Activated CD8-positive, alpha-beta memory T cell treated with anti-CD3 and anti-CD28 coated beads, Interleukin-2, amount 10 ng/mL, durations not matched to agents 7 days and 5 days (primary cell): ENCODE results near the gene NEGR1. TPM values are rescaled to one million over a fixed set of nuclear protein-coding genes. Genes with fewer than 3 reads are reported as not detected.

Experiments used
- ATAC-seq: fragments of 150-1000 bp; cut with Tn5 transposase; one replicate; pipeline ENCODE4 v1.10.0; 2021; ENCODE audit warnings: moderate library complexity
- CTCF ChIA-PET: fragments of 350-600 bp; sonication (Branson Sonifier 250); formaldehyde crosslinking; loops from one replicate; lab custom pipeline; 2021; ENCODE audit warnings: antibody characterized with exemption; lab: Charles Lee
- DNase-seq: peaks from one replicate; pipeline ENCODE4 v3.0.0-alpha.2; 2020
- H3K27ac Mint-ChIP-seq: one replicate; pipeline ENCODE4 v1.8.0; 2021; ENCODE audit warnings: mild to moderate bottlenecking, mixed read lengths
- H3K27me3 Mint-ChIP-seq: one replicate; pipeline ENCODE4 v1.8.0; 2021; ENCODE audit warnings: mixed read lengths
- H3K36me3 Mint-ChIP-seq: one replicate; pipeline ENCODE4 v1.8.0; 2021; ENCODE audit warnings: mild to moderate bottlenecking, mixed read lengths
- H3K4me1 Mint-ChIP-seq: one replicate; pipeline ENCODE4 v1.8.0; 2021; ENCODE audit warnings: mixed read lengths
- H3K4me3 Mint-ChIP-seq: one replicate; pipeline ENCODE4 v1.8.0; 2021; ENCODE audit warnings: mild to moderate bottlenecking, moderate library complexity, mixed read lengths
- H3K9me3 Mint-ChIP-seq: one replicate; pipeline ENCODE4 v1.8.0; 2022; ENCODE audit warnings: low read depth, mixed read lengths
- total RNA-seq, 2 experiments: library from RNA; stranded (reverse); gene quantifications; one replicate each; pipeline ENCODE4 v1.2.3, GENCODE V29; 2021

The NEGR1 gene
- total RNA-seq, 2 experiments from 2014 or later, result not detected

DNA sequence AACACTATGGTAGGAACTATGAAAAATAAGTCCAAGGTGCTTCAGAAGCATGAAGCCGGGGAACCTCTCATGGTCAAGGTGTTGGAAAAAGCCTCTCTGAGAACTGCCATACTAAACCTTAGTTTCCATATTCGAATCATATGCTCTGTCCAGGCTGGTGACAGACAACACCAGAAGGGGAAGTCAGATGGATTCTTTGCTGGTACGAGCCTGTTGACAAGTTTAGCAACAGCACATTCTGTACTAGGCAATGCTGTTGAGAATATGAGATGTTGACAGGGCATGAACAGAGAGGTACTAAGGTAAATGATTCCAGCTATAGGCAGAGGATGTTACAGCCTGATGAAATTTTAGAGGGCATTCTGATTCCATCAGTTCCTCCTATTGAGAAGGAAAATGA lies 740.2 kb downstream of the NEGR1 start:
- Mint-ChIP-seq H3K27me3 (no peaks in the 10 kb centered on the region), H3K4me3 (no peak overlapping the region), H3K4me1 (no peaks in the 10 kb centered on the region), H3K27ac (no peak overlapping the region), H3K36me3 (no peaks in the 10 kb centered on the region), H3K9me3 (no peaks in the 10 kb centered on the region)
- ATAC-seq (no peak), DNase-seq (no peak)
- CTCF ChIA-PET, result no interaction called here

DNA sequence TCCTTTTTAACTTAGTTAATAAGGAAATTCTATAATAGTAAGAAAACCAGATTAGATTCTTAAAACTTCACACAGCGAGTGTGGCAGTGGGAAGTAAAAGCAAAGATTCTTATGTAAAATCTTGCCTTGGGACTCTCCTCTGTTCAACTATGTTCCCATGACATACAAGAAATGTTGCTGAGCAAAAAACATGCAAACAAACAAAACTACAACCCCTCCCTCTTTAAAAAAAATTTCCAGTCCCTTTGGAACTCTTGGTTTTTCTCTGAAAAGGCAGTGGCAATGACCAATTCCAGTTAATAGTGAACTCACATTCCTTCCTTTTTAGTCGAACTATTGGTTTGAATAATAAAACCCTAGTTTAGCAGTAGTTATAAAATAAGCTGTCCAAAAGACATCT lies 748.4 kb downstream of the NEGR1 start:
- H3K4me3 Mint-ChIP-seq, result no peak overlapping the region

DNA sequence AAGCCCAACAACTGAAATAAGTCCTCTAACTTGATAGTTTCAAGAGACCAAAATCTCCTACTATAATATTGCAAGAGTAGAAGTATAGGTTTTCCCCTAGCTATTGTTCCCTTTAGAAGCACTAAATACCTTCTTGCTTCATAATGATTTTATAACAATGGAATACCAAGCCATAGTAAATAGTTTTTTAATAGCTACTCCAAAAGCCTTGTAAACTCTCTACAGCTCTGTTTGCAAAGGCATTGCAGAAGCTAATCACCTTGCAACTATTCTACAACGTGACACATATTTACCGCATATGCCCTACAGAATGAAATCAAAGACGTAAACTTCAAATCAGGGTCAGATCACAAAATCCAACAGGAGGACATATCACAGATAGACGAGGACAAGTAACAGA lies 750.0 kb downstream of the NEGR1 start:
- Mint-ChIP-seq H3K27me3 (no peaks in the 10 kb centered on the region), H3K36me3 (no peaks in the 10 kb centered on the region), H3K4me1 (no peaks in the 10 kb centered on the region), H3K4me3 (no peak overlapping the region), H3K9me3 (peaks cover 4% of the 10 kb centered on the region), H3K27ac (no peak overlapping the region)
- no peak for ATAC-seq
- DNase-seq, result no peak
- CTCF ChIA-PET, result no interaction called here

More for the DNA sequence above, 748.4 kb downstream of the NEGR1 start:
- Mint-ChIP-seq H3K27me3 (no peaks in the 10 kb centered on the region), H3K9me3 (peaks cover 4% of the 10 kb centered on the region), H3K36me3 (no peaks in the 10 kb centered on the region), H3K4me1 (no peaks in the 10 kb centered on the region), H3K27ac (no peak overlapping the region)
- DNase-seq (no peak), ATAC-seq (no peak)
- CTCF ChIA-PET, result no interaction called here

DNA sequence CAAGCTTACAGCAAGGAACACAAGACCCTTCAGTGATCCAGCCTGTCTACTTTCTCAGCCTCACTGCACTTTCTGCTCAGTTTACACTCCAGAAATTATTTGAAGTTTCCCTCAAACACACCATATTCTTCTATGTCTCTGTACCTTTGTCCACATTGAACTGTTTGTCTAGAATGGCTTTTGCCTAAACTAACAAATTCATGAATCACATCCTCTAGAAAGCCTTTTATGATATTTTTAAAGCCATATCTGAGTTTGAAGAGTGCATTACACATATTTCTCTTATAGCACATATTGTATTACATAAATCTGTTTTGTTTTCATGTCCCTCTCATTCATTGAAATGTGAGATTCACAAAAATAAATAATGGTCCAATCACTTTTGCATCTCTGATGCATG lies 755.5 kb downstream of the NEGR1 start:
- CTCF ChIA-PET, result no interaction called here
- H3K27me3 Mint-ChIP-seq, result no peaks in the 10 kb centered on the region
- no peaks in the 10 kb centered on the region for H3K4me1 Mint-ChIP-seq

DNA sequence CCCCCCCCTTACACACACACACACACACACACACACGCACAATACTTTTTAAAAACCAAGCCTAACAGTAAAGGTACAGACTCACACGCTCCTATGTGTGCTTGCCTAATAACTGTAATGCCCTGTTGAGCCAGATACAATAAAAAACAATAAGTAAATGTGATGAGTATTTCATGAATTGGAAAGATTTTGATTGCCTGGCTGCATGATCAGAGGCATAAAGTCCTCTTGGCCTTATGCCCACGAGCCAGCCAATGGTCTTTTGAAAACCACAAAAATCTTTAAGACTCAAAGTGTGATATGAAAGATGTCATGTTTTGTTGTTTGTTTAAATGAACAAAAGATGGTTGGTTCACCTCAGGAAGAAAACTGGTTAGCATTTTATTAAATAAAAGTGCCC lies 759.6 kb downstream of the NEGR1 start:
- no peak overlapping the region for H3K27ac Mint-ChIP-seq
- no peak for DNase-seq
- H3K27me3 Mint-ChIP-seq, result no peaks in the 10 kb centered on the region
- ATAC-seq, result no peak
- CTCF ChIA-PET, result no interaction called here
- no peak overlapping the region for H3K4me3 Mint-ChIP-seq
- no peaks in the 10 kb centered on the region for H3K4me1 Mint-ChIP-seq
- no peaks in the 10 kb centered on the region for H3K36me3 Mint-ChIP-seq
- H3K9me3 Mint-ChIP-seq, result no peaks in the 10 kb centered on the region

More for the DNA sequence above, 755.5 kb downstream of the NEGR1 start:
- H3K4me3 Mint-ChIP-seq, result no peak overlapping the region
- no peak overlapping the region for H3K27ac Mint-ChIP-seq
- DNase-seq (no peak), ATAC-seq (no peak)
- H3K36me3 Mint-ChIP-seq, result no peaks in the 10 kb centered on the region
- H3K9me3 Mint-ChIP-seq, result no peaks in the 10 kb centered on the region

DNA sequence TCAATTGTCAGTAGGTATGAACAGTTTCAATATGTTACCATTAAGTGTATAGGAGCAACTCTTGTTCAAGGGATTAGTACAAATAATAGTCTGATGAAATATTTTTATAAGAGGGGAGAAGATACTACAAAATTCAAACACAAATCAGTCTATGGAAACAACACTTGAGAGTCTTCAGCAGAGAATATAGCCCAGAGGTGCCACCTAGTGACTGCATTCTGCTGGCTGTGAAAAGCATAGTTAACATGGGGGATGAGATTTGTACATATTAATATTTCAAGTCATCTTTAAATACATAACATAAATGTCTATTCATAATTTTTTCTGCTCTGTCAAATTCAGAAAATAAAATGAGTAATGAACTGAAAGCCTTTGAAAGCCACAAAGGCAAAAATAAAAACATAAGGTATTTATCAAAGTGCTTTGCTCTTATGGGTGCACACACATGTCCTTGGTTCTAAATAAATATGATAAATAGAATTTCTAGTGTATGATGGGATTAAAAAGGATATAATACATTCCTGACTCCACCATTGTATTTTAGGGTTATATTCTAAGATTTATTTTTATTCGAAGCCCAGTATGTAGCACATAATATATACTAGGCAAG lies 760.6 kb downstream of the NEGR1 start:
- no peaks in the 10 kb centered on the region for H3K9me3 Mint-ChIP-seq
- DNase-seq, result no peak
- ATAC-seq, result no peak
- H3K4me1 Mint-ChIP-seq, result no peaks in the 10 kb centered on the region
- CTCF ChIA-PET, result no interaction called here
- H3K27me3 Mint-ChIP-seq, result no peaks in the 10 kb centered on the region
- no peak overlapping the region for H3K4me3 Mint-ChIP-seq
- H3K36me3 Mint-ChIP-seq, result no peaks in the 10 kb centered on the region
- H3K27ac Mint-ChIP-seq, result no peak overlapping the region

DNA sequence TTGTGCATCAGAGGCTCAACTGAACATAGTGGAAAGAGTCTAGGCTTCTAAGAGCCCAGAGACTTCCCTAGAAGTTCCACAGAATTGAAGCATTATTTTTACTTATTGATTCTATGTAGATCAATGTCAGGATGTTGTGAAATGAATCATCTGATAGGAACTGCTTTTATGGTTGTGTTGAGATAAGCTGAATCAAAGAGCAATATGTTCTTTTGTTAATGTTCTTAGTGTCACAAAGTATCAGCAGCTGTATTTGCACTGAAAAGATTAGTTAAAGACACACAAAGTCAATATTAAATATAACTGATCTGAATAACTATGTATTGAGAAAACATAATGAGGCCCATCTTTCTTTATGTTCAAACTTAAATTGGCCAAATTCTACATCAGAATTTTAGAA lies 770.8 kb downstream of the NEGR1 start:
- Mint-ChIP-seq H3K4me1 (no peaks in the 10 kb centered on the region), H3K4me3 (no peak overlapping the region), H3K36me3 (no peaks in the 10 kb centered on the region), H3K9me3 (peaks cover 5% of the 10 kb centered on the region), H3K27ac (no peak overlapping the region), H3K27me3 (no peaks in the 10 kb centered on the region)
- ATAC-seq (no peak), DNase-seq (no peak)
- CTCF ChIA-PET, result interaction anchor here (0.5 kb wide), 1 partner anchor 60 kb away, joined by 3 read pairs; no protein-coding TSS in a partner anchor

DNA sequence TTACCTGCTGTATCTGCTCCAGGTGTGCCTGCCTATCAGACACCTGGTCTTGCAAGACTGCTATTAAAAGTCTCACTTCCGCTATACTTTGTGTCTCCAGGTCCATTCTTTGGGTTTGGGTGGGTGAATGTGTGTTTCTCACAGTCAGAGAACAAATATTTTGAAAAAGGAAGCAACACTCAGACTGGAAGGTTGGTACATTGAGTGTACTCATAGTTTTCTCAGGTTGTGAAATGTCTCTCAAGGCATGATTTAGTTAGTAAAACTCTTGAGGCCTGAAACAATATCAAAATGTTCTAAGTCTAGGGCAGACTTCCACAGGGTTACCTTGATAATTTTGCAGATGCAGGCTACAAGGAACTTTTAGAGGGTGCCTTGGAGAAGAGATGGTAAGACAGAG lies 771.6 kb downstream of the NEGR1 start:
- H3K4me1 Mint-ChIP-seq, result no peaks in the 10 kb centered on the region
- H3K27ac Mint-ChIP-seq, result no peak overlapping the region

DNA sequence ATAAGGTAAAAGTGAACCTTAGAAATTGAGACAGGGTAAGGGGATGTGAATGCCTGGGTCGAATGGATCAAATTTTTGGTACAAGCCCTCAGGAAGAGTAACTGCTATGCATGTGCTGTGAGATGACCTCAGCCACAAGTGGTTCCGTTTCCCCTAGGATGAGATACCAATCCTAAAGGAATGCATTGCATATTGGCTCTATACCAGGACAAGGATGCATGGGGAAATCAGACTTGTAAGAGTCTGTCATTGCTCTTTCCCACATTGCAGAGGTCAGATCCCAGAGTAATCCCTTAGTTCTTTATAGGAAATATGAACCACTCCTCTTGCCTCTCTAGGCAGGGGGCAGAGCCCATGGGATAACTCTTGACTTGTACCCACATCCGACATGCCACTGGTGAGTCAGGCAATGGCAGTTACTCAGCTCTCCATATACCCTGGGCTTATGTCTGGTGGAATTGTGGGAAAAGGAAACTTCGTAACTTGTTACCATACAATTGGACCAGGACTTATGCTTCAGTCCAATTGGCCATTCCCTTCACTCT lies 773.2 kb downstream of the NEGR1 start:
- DNase-seq, result no peak
- Mint-ChIP-seq H3K27me3 (no peaks in the 10 kb centered on the region), H3K36me3 (no peaks in the 10 kb centered on the region), H3K27ac (no peak overlapping the region), H3K4me1 (no peaks in the 10 kb centered on the region), H3K4me3 (no peak overlapping the region), H3K9me3 (peaks cover 10% of the 10 kb centered on the region)
- CTCF ChIA-PET, result no interaction called here
- ATAC-seq, result no peak

More for the DNA sequence above, 771.6 kb downstream of the NEGR1 start:
- ATAC-seq, result no peak
- Mint-ChIP-seq H3K27me3 (no peaks in the 10 kb centered on the region), H3K36me3 (no peaks in the 10 kb centered on the region), H3K9me3 (peaks cover 5% of the 10 kb centered on the region), H3K4me3 (no peak overlapping the region)
- DNase-seq, result no peak
- CTCF ChIA-PET, result no interaction called here

DNA sequence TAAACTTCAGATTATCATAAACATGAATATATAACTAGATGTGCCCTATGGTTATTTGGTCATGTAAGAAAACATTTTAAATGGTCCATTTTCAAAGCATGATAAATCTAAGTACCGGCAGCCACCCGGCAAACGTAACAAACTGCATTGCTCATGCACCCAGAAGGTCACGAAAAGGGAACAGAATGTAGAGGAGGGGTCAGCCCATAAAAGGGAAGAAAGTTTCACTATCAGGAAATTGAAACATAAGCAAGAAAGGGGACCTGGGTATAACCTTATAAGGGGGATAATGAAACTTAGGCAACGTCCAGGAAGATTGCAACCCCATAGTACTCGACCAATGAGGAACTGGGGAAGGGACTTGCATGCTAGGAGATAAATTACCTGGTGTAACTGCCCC lies 780.3 kb downstream of the NEGR1 start:
- CTCF ChIA-PET, result no interaction called here

DNA sequence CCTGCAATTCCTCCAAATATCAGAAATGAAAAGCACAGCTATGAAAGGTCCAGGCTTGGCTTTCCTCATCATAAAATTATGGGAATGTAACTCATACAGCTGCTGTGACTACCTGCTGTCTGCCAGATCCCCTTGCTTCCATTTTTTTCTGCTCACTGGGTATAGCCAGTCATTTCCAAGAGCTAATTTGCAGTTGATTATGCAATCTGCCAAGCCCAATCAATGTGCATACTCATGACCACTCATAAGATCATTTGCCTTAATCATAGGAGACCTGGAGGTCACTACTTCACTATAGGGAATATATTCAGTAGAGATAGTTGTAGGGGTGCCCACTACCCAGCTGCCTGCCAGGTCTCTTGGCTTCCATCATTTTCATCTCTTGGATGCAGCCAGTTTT lies 783.8 kb downstream of the NEGR1 start:
- ATAC-seq, result no peak
- Mint-ChIP-seq H3K27ac (no peak overlapping the region), H3K27me3 (no peaks in the 10 kb centered on the region), H3K9me3 (peaks cover 9% of the 10 kb centered on the region), H3K36me3 (no peaks in the 10 kb centered on the region), H3K4me3 (no peak overlapping the region), H3K4me1 (no peaks in the 10 kb centered on the region)
- CTCF ChIA-PET, result no interaction called here
- DNase-seq, result no peak

More for the DNA sequence above, 780.3 kb downstream of the NEGR1 start:
- H3K4me1 Mint-ChIP-seq, result no peaks in the 10 kb centered on the region
- H3K4me3 Mint-ChIP-seq, result no peak overlapping the region
- H3K9me3 Mint-ChIP-seq, result peaks cover 6% of the 10 kb centered on the region
- H3K36me3 Mint-ChIP-seq, result no peaks in the 10 kb centered on the region
- no peaks in the 10 kb centered on the region for H3K27me3 Mint-ChIP-seq
- ATAC-seq (no peak), DNase-seq (no peak)
- no peak overlapping the region for H3K27ac Mint-ChIP-seq

DNA sequence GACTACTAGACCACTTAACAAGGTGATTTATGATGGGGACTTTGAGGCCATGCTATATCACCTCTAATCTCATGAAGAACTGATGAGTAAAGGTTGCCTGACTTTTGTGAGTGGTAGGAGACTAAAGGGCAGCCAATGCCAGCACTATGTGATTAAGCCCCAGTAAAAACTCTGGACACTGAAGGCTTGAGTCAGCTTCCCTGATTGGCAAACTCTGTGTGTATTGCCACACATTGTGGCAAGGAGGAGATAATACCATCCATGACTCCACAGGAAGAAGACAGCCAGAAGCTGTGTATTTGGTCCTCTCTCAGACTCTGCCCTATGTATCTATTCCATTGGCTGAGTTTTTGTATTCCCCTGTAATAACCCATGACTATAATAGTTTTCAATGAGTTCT lies 788.2 kb downstream of the NEGR1 start:
- ATAC-seq, result no peak
- H3K36me3 Mint-ChIP-seq, result no peaks in the 10 kb centered on the region
- no peaks in the 10 kb centered on the region for H3K4me1 Mint-ChIP-seq
- H3K27me3 Mint-ChIP-seq, result no peaks in the 10 kb centered on the region
- CTCF ChIA-PET, result no interaction called here
- no peak for DNase-seq
- peaks cover 9% of the 10 kb centered on the region for H3K9me3 Mint-ChIP-seq
- no peak overlapping the region for H3K27ac Mint-ChIP-seq
- no peak overlapping the region for H3K4me3 Mint-ChIP-seq

DNA sequence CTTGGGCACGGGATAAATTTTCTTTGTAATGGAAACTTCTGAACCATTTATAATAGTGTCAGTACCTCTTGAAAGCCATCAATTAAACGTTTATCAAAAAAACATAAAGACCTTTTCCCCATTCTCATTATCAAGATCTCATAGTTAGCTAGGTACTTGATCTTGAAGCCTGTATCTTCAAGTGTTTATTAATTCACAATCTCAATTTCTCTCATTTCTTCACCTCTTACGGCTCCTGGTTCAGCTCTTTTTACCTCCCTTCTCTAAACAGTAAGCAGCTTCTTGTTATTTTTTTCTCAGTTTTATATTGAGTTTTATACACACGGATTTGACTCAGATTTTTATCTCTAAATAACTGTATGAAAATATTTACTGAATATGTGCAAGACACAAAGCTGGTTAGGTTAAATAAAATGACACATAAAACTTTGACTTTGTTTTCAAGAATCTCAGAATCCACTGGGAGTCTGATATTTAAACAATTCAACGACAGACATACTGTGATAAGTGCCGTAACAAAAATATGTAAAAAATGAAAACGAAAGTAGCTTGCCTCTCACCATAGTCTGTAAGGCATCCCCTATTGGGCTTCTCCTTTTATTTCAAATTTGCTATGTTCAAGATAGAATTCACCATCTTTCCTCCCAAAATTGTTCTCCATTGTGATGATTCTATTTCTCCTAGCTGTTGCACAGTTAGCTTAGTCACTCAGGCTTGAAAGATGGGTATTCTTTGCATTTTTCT lies 789.9 kb downstream of the NEGR1 start:
- CTCF ChIA-PET, result no interaction called here
- ATAC-seq, result no peak
- Mint-ChIP-seq H3K27ac (no peak overlapping the region), H3K36me3 (no peaks in the 10 kb centered on the region), H3K4me3 (no peak overlapping the region), H3K4me1 (no peaks in the 10 kb centered on the region), H3K27me3 (no peaks in the 10 kb centered on the region), H3K9me3 (peaks cover 9% of the 10 kb centered on the region)
- DNase-seq, result no peak

DNA sequence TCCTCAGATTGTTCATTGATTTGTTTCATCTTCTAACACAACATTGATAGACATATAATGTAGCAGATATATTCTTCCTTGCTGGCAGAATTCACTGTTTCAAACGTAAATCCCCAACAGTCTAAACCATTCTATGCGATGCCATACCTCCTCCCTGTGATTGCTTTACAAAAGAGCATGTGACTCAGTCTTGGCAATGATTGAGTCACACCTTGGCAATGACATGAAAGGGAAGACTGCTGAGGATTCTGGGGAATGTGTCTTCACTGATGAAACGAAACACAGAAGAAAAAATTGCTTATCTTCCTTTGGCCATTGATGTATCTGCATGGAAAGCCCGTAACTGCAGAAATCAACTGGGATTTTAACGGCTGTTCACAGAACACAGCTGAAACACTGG lies 791.9 kb downstream of the NEGR1 start:
- CTCF ChIA-PET, result no interaction called here
- H3K27me3 Mint-ChIP-seq, result no peaks in the 10 kb centered on the region

More for the DNA sequence above, 791.9 kb downstream of the NEGR1 start:
- H3K4me3 Mint-ChIP-seq, result no peak overlapping the region
- peaks cover 5% of the 10 kb centered on the region for H3K9me3 Mint-ChIP-seq
- no peaks in the 10 kb centered on the region for H3K4me1 Mint-ChIP-seq
- H3K36me3 Mint-ChIP-seq, result no peaks in the 10 kb centered on the region
- ATAC-seq (no peak), DNase-seq (no peak)
- H3K27ac Mint-ChIP-seq, result no peak overlapping the region
